Right lobe of liver (tissue), 6 donors: Measurements from ENCODE around the gene GRIA4. TPM values are rescaled to one million over a fixed set of nuclear protein-coding genes. Genes with fewer than 3 reads are reported as not detected.

ENCODE experiments used
- ATAC-seq, 4 donors: fragments of 200-7000 bp; cut with Tn5 transposase; one replicate each; pipeline ENCODE4 v1.9.1; 2020; ENCODE audit warnings: mild to moderate bottlenecking in 4 of 4, moderate library complexity in 4 of 4
- DNase-seq, 3 donors: peaks; one replicate each; pipeline ENCODE4 v3.0.0-alpha.2; 2020
- H3K27ac ChIP-seq, 3 donors: fragments of 200-600 bp; one replicate each; pipeline ENCODE4 v1.8.0; 2022
- H3K27me3 ChIP-seq, 2 donors: fragments of 200-600 bp; one replicate each; pipeline ENCODE4 v1.8.0; 2022
- H3K36me3 ChIP-seq, 4 donors: fragments of 200-600 bp; sonication (generic) in 1 of 4; one replicate each; pipeline versions ENCODE4 v1.5.1 to v1.8.0; 2017 to 2022; ENCODE audit warnings: control low read depth in 1 of 4
- H3K4me1 ChIP-seq, 4 donors: fragments of 200-600 bp; sonication (generic) in 1 of 4; one replicate each; pipeline versions ENCODE4 v1.5.1 to v1.8.0; 2017 to 2022; ENCODE audit warnings: control low read depth in 1 of 4
- H3K4me3 ChIP-seq, 3 donors: fragments of 200-600 bp; one replicate each; pipeline ENCODE4 v1.8.0; 2022
- H3K9me3 ChIP-seq, 4 donors: fragments of 200-600 bp; sonication (generic) in 1 of 4; one replicate each; pipeline versions ENCODE4 v1.5.1 to v1.8.0; 2017 to 2022; ENCODE audit warnings: control low read depth in 1 of 4
- POLR2A ChIP-seq: fragments of 450-650 bp; IDR thresholded peaks from one replicate; pipeline ENCODE4 v1.6.1; 2017; ENCODE audit warnings: antibody characterized with exemption, mild to moderate bottlenecking
- WGBS: methylation state at CpG from one replicate; pipeline ENCODE4 v1.1.6; 2018; ENCODE audit warnings: low coverage, low lambda C conversion rate; ENCODE audit not compliant: insufficient coverage; ENCODE audit errors: missing lambda C conversion rate; 5-methylcytosine and 5-hydroxymethylcytosine counted together
- intact Hi-C, 2 donors: fragments of 100-400 bp; cut with DNase I; formaldehyde crosslinking; loops; one replicate each; pipeline versions ENCODE4 v1.11.2 to v1.14.1; 2022
- total RNA-seq, 6 experiments: library from RNA; depleted of rRNA in 2 of 6; stranded (reverse); fragments of >200 nt in 2 of 6; fragmentation: NEBNext Ultra II Directional in 3 of 6; extraction: Animal tissue kit (Norgen Biotek cat#: 25700) in 3 of 6; gene quantifications; one replicate each; pipeline versions ENCODE4 v1.1.0 to v1.2.4, GENCODE V29; 2016 to 2023
- TF ChIP-seq, protein P1 (sequence below), 4 donors: fragments of 200-600 bp in 3 of 4; fragments of 450-650 bp in 1 of 4; IDR thresholded peaks; one replicate each; pipeline versions ENCODE4 v1.5.1 to v1.8.0; 2016 to 2022; ENCODE audit warnings: antibody characterized with exemption in 4 of 4, mild to moderate bottlenecking in 2 of 4
- donor health status: DM: no; HTN: yes; CAD: no.
- donor health status: DM: no; HTN: no; CAD: no.
- donor health status: DM: no; HTN: no; CAD: no.
- donor health status: DM: no; HTN: yes; CAD: no.
- donor health status: DM: no; HTN: yes; CAD: no.

Gene GRIA4
- total RNA-seq, 6 experiments from 2014 or later: 0.24 TPM; not detected in 5

GRCh38 chr11:105900515-105901035 is 290.7 kb downstream of the GRIA4 start:
- Histone ChIP-seq H3K9me3 (no peaks in the 10 kb centered on the region), H3K27ac (no peak overlapping the region), H3K4me1 (no peaks in the 10 kb centered on the region), H3K4me3 (no peak overlapping the region), H3K36me3 (no peaks in the 10 kb centered on the region), H3K27me3 (no peaks in the 10 kb centered on the region)
- no peak for ATAC-seq
- WGBS: 70% methylated on average over 10 of the region's 11 CpGs
- intact Hi-C loops: no loop called here
- DNase-seq: no peak
- TF ChIP-seq, protein P1, sequence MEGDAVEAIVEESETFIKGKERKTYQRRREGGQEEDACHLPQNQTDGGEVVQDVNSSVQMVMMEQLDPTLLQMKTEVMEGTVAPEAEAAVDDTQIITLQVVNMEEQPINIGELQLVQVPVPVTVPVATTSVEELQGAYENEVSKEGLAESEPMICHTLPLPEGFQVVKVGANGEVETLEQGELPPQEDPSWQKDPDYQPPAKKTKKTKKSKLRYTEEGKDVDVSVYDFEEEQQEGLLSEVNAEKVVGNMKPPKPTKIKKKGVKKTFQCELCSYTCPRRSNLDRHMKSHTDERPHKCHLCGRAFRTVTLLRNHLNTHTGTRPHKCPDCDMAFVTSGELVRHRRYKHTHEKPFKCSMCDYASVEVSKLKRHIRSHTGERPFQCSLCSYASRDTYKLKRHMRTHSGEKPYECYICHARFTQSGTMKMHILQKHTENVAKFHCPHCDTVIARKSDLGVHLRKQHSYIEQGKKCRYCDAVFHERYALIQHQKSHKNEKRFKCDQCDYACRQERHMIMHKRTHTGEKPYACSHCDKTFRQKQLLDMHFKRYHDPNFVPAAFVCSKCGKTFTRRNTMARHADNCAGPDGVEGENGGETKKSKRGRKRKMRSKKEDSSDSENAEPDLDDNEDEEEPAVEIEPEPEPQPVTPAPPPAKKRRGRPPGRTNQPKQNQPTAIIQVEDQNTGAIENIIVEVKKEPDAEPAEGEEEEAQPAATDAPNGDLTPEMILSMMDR (IDR thresholded peaks at IDR 0.05): no peak
- TF ChIP-seq POLR2A: no peak

GRCh38 chr11:105903113-105903512 is 293.2 kb downstream of the GRIA4 start:
- no peak for ATAC-seq

GRCh38 chr11:105906517-105906916 is 296.6 kb downstream of the GRIA4 start:
- Histone ChIP-seq H3K27ac (no peak overlapping the region), H3K4me1 (no peaks in the 10 kb centered on the region), H3K4me3 (no peak overlapping the region), H3K36me3 (no peaks in the 10 kb centered on the region), H3K27me3 (no peaks in the 10 kb centered on the region), H3K9me3 (no peaks in the 10 kb centered on the region)
- no peak for TF ChIP-seq POLR2A
- TF ChIP-seq, protein P1 (IDR thresholded peaks at IDR 0.05): no peak
- DNase-seq: no peak
- ATAC-seq: no peak
- intact Hi-C loops: no loop called here
- WGBS: 59% methylated on average over 3 of the region's 5 CpGs

More at GRCh38 chr11:105903113-105903512, 293.2 kb downstream of the GRIA4 start:
- 18% methylated on average over 2 of the region's 2 CpGs for WGBS
- DNase-seq: no peak
- Histone ChIP-seq H3K4me3 (no peak overlapping the region), H3K4me1 (no peaks in the 10 kb centered on the region), H3K27me3 (no peaks in the 10 kb centered on the region), H3K36me3 (no peaks in the 10 kb centered on the region), H3K27ac (no peak overlapping the region), H3K9me3 (no peaks in the 10 kb centered on the region)
- TF ChIP-seq, protein P1 (IDR thresholded peaks at IDR 0.05): no peak
- TF ChIP-seq POLR2A: no peak
- intact Hi-C loops: no loop called here

- Histone ChIP-seq H3K4me3 (no peak overlapping the region), H3K27me3 (no peaks in the 10 kb centered on the region), H3K27ac (no peak overlapping the region), H3K4me1 (no peaks in the 10 kb centered on the region), H3K9me3 (no peaks in the 10 kb centered on the region), H3K36me3 (no peaks in the 10 kb centered on the region)
- DNase-seq (no peak), ATAC-seq (no peak)
- TF ChIP-seq POLR2A: no peak
- intact Hi-C loops: no loop called here
- WGBS: 69% methylated on average over 2 of the region's 2 CpGs
These were observed 297.4 kb downstream of the GRIA4 start for GRCh38 chr11:105907319-105907718.

- Histone ChIP-seq H3K4me1 (no peaks in the 10 kb centered on the region), H3K27me3 (no peaks in the 10 kb centered on the region), H3K27ac (no peak overlapping the region), H3K9me3 (no peaks in the 10 kb centered on the region), H3K4me3 (no peak overlapping the region), H3K36me3 (no peaks in the 10 kb centered on the region)
- 68% methylated on average over 5 of the region's 5 CpGs for WGBS
- intact Hi-C loops: no loop called here
- TF ChIP-seq, protein P1 (IDR thresholded peaks at IDR 0.05): no peak
- no peak for TF ChIP-seq POLR2A
- no peak for DNase-seq
- ATAC-seq: no peak
These were observed 300.3 kb downstream of the GRIA4 start for GRCh38 chr11:105910095-105910715.
